Uterus (tissue), 2 donors: ENCODE results near the gene STXBP1.

ENCODE experiments used
- CTCF ChIP-seq, 4 experiments: fragments of 200-600 bp in 2 of 4; fragments of 450-650 bp in 2 of 4; sonication (generic) in 2 of 4; IDR thresholded peaks; one replicate each; pipeline ENCODE4 v1.5.1; 2016 to 2019; ENCODE audit warnings: antibody characterized with exemption in 4 of 4, mild to moderate bottlenecking in 2 of 4, moderate library complexity in 1 of 4
- POLR2A ChIP-seq, 2 donors: fragments of 450-650 bp; IDR thresholded peaks; one replicate each; pipeline ENCODE4 v1.6.1; 2016; ENCODE audit warnings: antibody characterized with exemption in 2 of 2, mild to moderate bottlenecking in 1 of 2, moderate library complexity in 1 of 2

- TF ChIP-seq CTCF (IDR thresholded peaks at IDR 0.05) = no peak
- no peak for TF ChIP-seq POLR2A (IDR thresholded peaks at IDR 0.05)
Measured at GRCh38 chr9:127580879-127581475, 31.1 kb upstream of the STXBP1 start.
